ENCODE measurements around the gene CSNK1D. TPM values are rescaled to one million over a fixed set of nuclear protein-coding genes. Genes with fewer than 3 reads are reported as not detected.

CSNK1D gene
- total and polyA plus RNA-seq, 2 donors (not counting 1 experiment from before 2014, with no cell fraction given): 196 to 241 TPM

DNA sequence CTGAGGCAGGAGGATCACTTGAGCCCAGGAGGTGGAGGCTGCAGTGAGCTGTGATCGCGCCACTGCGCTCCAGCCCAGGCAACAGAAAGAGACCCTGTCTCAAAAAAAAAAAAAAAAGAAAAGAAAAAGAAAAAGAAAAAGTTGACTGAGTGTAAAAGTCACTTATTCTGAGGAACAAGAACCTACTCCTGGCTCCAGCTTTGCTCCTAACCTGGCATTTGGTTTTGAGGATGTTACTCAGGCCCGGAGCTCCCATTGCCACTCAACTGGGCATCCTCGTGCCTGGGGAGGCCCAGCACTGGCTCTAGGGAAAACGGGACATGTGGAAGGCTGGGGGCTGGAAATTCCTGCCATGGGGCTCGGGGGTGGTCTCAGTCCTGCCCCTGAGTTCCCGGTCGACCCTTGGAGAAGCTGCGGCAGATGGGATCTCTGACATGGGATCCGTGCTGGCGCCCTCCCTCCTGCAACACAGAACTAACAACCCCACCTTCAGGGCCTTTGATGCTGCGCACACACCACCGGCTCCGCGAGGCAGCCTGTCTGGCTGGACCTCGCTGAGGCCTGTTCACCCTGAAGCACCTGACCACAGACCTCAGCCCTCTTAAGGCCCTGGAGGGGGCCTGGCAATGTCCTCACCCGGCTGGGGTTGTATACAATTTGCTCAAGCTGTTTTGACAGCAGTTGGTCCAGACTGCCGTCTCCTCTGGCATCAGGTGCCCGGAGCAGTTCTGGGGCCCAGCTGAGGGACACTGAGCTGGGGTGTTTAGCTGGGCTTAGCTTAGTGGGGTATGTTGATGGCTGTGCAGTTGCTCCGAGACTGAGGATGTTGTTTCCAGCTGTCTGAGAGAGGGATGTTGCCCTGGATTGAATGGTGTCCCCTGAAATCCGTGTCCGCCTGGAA, 31.6 kb upstream of the CSNK1D start:
- Mint-ChIP-seq H3K27me3 (peaks cover 6% of the 10 kb centered on the region), H3K27ac (no peak overlapping the region), H3K9me3 (ENCODE audit: insufficient read depth) (no peaks in the 10 kb centered on the region), H3K4me3 (no peak overlapping the region), H3K4me1 (peaks cover 24% of the 10 kb centered on the region)
- Histone ChIP-seq H3K36me3 (replicated peaks in 1 of 2; ENCODE audit: control extremely low read depth in 1 of 2, control insufficient read depth in 1 of 2, extremely low read depth in 1 of 2, insufficient read depth in 2 of 2, low read length in 1 of 2) (no peaks in the 10 kb centered on the region), H2AFZ (ENCODE audit: insufficient read depth, low read depth, low read length, poor library complexity, severe bottlenecking) (no peak overlapping the region), H3K27ac (ENCODE audit: low read length in 2 of 2) (no peak overlapping the region), H4K20me1 (ENCODE audit: control insufficient read depth, insufficient read depth, low read length, poor library complexity, severe bottlenecking) (no peaks in the 10 kb centered on the region), H3K27me3 (replicated peaks in 1 of 4; ENCODE audit: control extremely low read depth in 1 of 4, control insufficient read depth in 3 of 4, insufficient read depth in 4 of 4, low read length in 3 of 4) (peaks cover 0 to 2% (median 0%) of the 10 kb centered on the region in 4 experiments), H3K9me3 (ENCODE audit: control extremely low read depth in 1 of 3, control insufficient read depth in 2 of 3, insufficient read depth in 1 of 3, low read length in 2 of 3) (no peaks in the 10 kb centered on the region), H3K9ac (ENCODE audit: low read length) (no peak overlapping the region), H3K79me2 (ENCODE audit: control insufficient read depth, insufficient read depth, low read length) (no peaks in the 10 kb centered on the region), H3K4me2 (replicated peaks; ENCODE audit: low read depth, low read length, poor library complexity, severe bottlenecking) (no peak overlapping the region), H3K4me1 (ENCODE audit: control insufficient read depth in 2 of 2, insufficient read depth in 2 of 2, low read length in 2 of 2) (peaks cover 33 to 43% of the 10 kb centered on the region in 2 donors), H3K4me3 (ENCODE audit: control extremely low read depth in 1 of 5, extremely low read depth in 1 of 5, insufficient read depth in 1 of 5, low read depth in 2 of 5, low read length in 4 of 5) (no peak overlapping the region)
- no peak for DNase-seq
- CTCF ChIA-PET: interaction anchor here (0.7 to 1.7 kb wide), 4 partner anchors 11 to 132 kb away, joined by 3 to 8 read pairs (median 4); no protein-coding TSS in a partner anchor
- POLR2A ChIA-PET: interaction anchor here (0.7 to 0.9 kb wide), 2 partner anchors 21 to 73 kb away, joined by 3 to 5 read pairs; no protein-coding TSS in a partner anchor
- no peak for ATAC-seq (ENCODE audit: low read depth)
- no peak for TF ChIP-seq EZH2 (IDR thresholded peaks at IDR 0.05; ENCODE audit: borderline replicate concordance, insufficient read depth, low read depth, low read length, poor library complexity, severe bottlenecking)
- TF ChIP-seq, protein P1, sequence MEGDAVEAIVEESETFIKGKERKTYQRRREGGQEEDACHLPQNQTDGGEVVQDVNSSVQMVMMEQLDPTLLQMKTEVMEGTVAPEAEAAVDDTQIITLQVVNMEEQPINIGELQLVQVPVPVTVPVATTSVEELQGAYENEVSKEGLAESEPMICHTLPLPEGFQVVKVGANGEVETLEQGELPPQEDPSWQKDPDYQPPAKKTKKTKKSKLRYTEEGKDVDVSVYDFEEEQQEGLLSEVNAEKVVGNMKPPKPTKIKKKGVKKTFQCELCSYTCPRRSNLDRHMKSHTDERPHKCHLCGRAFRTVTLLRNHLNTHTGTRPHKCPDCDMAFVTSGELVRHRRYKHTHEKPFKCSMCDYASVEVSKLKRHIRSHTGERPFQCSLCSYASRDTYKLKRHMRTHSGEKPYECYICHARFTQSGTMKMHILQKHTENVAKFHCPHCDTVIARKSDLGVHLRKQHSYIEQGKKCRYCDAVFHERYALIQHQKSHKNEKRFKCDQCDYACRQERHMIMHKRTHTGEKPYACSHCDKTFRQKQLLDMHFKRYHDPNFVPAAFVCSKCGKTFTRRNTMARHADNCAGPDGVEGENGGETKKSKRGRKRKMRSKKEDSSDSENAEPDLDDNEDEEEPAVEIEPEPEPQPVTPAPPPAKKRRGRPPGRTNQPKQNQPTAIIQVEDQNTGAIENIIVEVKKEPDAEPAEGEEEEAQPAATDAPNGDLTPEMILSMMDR (IDR thresholded peaks at IDR 0.05): no peak
- WGBS (ENCODE audit: insufficient coverage): 85% methylated on average over 20 of the region's 23 CpGs
- intact Hi-C loops (cut with micrococcal nuclease): no loop called here

Measured in B cell (primary cell).